ENCODE measurements around the gene R3HCC1L.
A peak's percentile ranks its signal among the peaks of the same experiment; 100 is the strongest.

R3HCC1L gene

DNA sequence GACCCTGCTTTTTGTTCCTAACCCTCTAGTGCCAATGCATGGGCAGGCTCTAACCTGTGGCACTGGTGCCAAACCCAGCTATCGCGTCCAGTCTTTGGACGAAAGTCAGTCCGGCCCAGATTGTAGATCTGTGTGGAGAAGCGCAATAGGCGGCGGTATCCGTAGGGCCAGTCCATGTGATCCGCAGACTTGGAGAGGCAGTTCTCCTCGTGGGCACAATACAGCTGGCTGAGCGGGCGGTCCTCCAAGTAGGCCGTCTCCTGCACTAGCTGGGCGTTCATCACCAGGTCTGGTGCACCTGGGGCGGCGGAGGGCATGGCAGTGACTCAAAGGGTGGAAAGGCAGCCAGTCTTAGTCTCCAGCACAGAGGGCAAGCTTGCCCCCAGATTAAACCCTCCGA lies 119.0 kb downstream of the R3HCC1L start:
- Histone ChIP-seq H3K27ac (ENCODE audit: low read length) (peak overlapping the region; percentile 78; the same call in 1 of the 2 replicates), H3K4me3 (ENCODE audit: low read length) (no peak overlapping the region), H3K79me2 (ENCODE audit: low read length) (no peaks in the 10 kb centered on the region), H3K36me3 (replicated peaks; ENCODE audit: insufficient read depth, low read length) (no peaks in the 10 kb centered on the region), H3K4me2 (ENCODE audit: low read depth, low read length) (0 out of 2 replicates have a peak overlapping the region, but pooled peaks have one; percentile 0), H3K9ac (ENCODE audit: low read length) (no peak overlapping the region), H3K4me1 (ENCODE audit: low read length) (peaks cover 46% of the 10 kb centered on the region), H3K9me2 (replicated peaks; ENCODE audit: insufficient read depth, low read length) (no peaks in the 10 kb centered on the region), H2AFZ (ENCODE audit: low read length) (no peak overlapping the region), H4K20me1 (ENCODE audit: insufficient read depth, low read length) (no peaks in the 10 kb centered on the region), H3F3A (ENCODE audit: insufficient read depth, low read length) (peaks cover 21% of the 10 kb centered on the region), H3K27me3 (replicated peaks; ENCODE audit: insufficient read depth, low read length) (no peaks in the 10 kb centered on the region), H3K9me3 (replicated peaks; ENCODE audit: insufficient read depth, low read length) (no peaks in the 10 kb centered on the region)
- DNase-seq = no peak
- TF ChIP-seq EZH2 (optimal IDR thresholded peaks at IDR 0.05; ENCODE audit: low read depth, low read length) (no peak), EZH2phosphoT487 (IDR thresholded peaks at IDR 0.05; ENCODE audit: low read length) (no peak)
- TF ChIP-seq, protein P1, sequence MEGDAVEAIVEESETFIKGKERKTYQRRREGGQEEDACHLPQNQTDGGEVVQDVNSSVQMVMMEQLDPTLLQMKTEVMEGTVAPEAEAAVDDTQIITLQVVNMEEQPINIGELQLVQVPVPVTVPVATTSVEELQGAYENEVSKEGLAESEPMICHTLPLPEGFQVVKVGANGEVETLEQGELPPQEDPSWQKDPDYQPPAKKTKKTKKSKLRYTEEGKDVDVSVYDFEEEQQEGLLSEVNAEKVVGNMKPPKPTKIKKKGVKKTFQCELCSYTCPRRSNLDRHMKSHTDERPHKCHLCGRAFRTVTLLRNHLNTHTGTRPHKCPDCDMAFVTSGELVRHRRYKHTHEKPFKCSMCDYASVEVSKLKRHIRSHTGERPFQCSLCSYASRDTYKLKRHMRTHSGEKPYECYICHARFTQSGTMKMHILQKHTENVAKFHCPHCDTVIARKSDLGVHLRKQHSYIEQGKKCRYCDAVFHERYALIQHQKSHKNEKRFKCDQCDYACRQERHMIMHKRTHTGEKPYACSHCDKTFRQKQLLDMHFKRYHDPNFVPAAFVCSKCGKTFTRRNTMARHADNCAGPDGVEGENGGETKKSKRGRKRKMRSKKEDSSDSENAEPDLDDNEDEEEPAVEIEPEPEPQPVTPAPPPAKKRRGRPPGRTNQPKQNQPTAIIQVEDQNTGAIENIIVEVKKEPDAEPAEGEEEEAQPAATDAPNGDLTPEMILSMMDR (IDR thresholded peaks at IDR 0.05; ENCODE audit: low read length) = no peak

DNA sequence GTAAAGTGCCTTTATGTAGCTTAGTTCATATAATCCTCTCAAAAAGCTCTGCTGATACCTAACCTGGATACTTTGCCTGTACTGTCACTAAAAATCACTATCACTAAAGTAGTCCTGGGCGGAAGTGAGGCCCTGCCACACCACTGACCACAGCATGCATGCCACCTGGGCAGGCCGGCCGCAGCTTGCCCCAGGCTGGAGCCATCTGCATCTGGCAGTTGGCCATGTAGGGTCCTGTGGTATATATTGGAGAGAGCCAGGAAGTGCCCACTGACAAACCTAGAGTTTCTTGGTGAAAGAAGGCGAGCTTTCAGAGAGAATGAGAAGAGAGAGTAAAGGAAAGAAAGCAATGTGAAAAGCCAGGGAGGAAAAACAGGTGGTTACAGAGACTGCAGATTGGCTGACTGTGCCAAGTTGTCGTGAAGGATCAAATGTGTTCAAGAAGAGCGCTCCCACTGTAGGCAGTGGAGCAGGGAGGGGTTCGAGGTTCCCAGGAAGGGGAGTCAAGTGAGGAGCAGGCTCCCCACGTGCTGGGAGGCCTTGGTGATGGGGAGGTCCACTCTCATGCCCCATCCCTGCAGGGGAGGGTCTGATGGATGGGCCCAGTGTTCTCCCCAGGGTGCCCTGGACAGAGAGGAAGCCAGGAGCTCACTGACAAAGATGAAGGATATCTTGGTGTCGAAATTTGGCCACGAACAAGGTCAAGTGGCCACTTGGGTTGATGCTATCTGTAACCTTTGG lies 119.9 kb downstream of the R3HCC1L start:
- no peak overlapping the region for H2AFZ ChIP-seq (ENCODE audit: low read length)
- H3K36me3 ChIP-seq (replicated peaks; ENCODE audit: insufficient read depth, low read length) = no peaks in the 10 kb centered on the region
- DNase-seq = peak; percentile 75
- no peaks in the 10 kb centered on the region for H3K27me3 ChIP-seq (replicated peaks; ENCODE audit: insufficient read depth, low read length)
- H3K9ac ChIP-seq (ENCODE audit: low read length) = no peak overlapping the region
- peaks cover 55% of the 10 kb centered on the region for H3K4me1 ChIP-seq (ENCODE audit: low read length)
- peaks cover 21% of the 10 kb centered on the region for H3F3A ChIP-seq (ENCODE audit: insufficient read depth, low read length)
- peak overlapping the region; percentile 48 for H3K4me2 ChIP-seq (ENCODE audit: low read depth, low read length)
- H3K4me3 ChIP-seq (ENCODE audit: low read length) = no peak overlapping the region
- TF ChIP-seq EZH2phosphoT487 (IDR thresholded peaks at IDR 0.05; ENCODE audit: low read length) (no peak), EZH2 (optimal IDR thresholded peaks at IDR 0.05; ENCODE audit: low read depth, low read length) (no peak)
- TF ChIP-seq, protein P1 (IDR thresholded peaks at IDR 0.05; ENCODE audit: low read length) = no peak
- H3K79me2 ChIP-seq (ENCODE audit: low read length) = no peaks in the 10 kb centered on the region
- H3K9me2 ChIP-seq (replicated peaks; ENCODE audit: insufficient read depth, low read length) = no peaks in the 10 kb centered on the region
- no peaks in the 10 kb centered on the region for H4K20me1 ChIP-seq (ENCODE audit: insufficient read depth, low read length)
- H3K27ac ChIP-seq (ENCODE audit: low read length) = peak overlapping the region; percentile 78; the same call in 1 of the 2 replicates
- no peaks in the 10 kb centered on the region for H3K9me3 ChIP-seq (replicated peaks; ENCODE audit: insufficient read depth, low read length)

DNA sequence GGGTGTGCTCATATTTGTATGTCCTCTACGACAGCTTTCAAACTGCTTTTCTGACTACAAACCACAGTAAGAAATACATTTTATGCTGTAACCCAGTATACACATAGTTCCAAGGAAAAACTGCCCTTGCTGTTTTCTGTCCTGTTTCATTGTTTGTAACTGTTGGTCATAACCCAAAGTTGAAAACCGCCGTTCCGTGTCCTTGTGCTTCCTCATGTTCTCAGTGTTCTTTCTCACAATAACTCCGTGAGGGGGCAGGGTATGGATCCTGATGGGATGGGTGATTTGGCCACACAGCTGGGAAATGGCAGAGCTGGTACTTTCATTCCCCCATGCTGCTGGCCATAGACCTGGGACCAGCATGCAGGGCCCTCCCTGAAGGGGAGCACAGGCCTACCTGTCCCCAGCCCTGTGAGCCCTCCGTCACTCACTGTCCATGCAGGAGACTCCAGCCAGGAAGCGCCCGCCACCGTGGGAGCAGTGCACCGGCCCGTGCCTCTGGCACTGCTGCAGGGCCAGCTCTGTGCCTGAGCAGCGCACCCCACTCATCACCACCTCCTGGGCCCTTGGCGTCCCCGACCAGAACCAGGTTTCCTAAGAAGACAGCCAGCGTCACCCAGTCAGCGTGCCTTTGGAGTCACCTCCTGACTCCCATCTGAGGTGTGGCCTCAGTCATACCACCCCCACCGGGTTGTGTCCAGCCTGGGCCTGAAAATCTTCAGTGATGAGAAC lies 120.9 kb downstream of the R3HCC1L start:
- no peak for TF ChIP-seq EZH2phosphoT487 (IDR thresholded peaks at IDR 0.05; ENCODE audit: low read length)
- TF ChIP-seq EZH2 (optimal IDR thresholded peaks at IDR 0.05; ENCODE audit: low read depth, low read length) = no peak
- TF ChIP-seq, protein P1 (IDR thresholded peaks at IDR 0.05; ENCODE audit: low read length) = no peak
- no peak overlapping the region for H3K9ac ChIP-seq (ENCODE audit: low read length)
- no peaks in the 10 kb centered on the region for H4K20me1 ChIP-seq (ENCODE audit: insufficient read depth, low read length)
- no peaks in the 10 kb centered on the region for H3K36me3 ChIP-seq (replicated peaks; ENCODE audit: insufficient read depth, low read length)
- H3K4me1 ChIP-seq (ENCODE audit: low read length) = peaks cover 63% of the 10 kb centered on the region
- H3K9me3 ChIP-seq (replicated peaks; ENCODE audit: insufficient read depth, low read length) = no peaks in the 10 kb centered on the region
- H3F3A ChIP-seq (ENCODE audit: insufficient read depth, low read length) = peaks cover 21% of the 10 kb centered on the region
- H3K27me3 ChIP-seq (replicated peaks; ENCODE audit: insufficient read depth, low read length) = no peaks in the 10 kb centered on the region
- no peaks in the 10 kb centered on the region for H3K9me2 ChIP-seq (replicated peaks; ENCODE audit: insufficient read depth, low read length)
- no peaks in the 10 kb centered on the region for H3K79me2 ChIP-seq (ENCODE audit: low read length)
- no peak overlapping the region for H3K4me3 ChIP-seq (ENCODE audit: low read length)
- H3K27ac ChIP-seq (ENCODE audit: low read length) = peak overlapping the region; percentile 78; the same call in 1 of the 2 replicates
- no peak for DNase-seq
- H3K4me2 ChIP-seq (ENCODE audit: low read depth, low read length) = peak overlapping the region; percentile 48
- H2AFZ ChIP-seq (ENCODE audit: low read length) = no peak overlapping the region
